GM12892 (cell line): ENCODE results near the gene P2RX5.

Experiments used
- POLR2A ChIP-seq: IDR thresholded peaks from 2 replicates; pipeline ENCODE4 v1.6.1; 2011; ENCODE audit warnings: low read depth, low read length, control low read depth
- POLR2AphosphoS5 ChIP-seq: IDR thresholded peaks from 2 replicates; pipeline ENCODE4 v1.6.1; 2011; ENCODE audit warnings: low read depth, low read length, control low read depth

GRCh38 chr17:3627769-3628167 lies 68.2 kb downstream of the P2RX5 start:
- TF ChIP-seq POLR2A (no peak), POLR2AphosphoS5 (no peak)
